ENCODE data around the gene FANCI.

DNA sequence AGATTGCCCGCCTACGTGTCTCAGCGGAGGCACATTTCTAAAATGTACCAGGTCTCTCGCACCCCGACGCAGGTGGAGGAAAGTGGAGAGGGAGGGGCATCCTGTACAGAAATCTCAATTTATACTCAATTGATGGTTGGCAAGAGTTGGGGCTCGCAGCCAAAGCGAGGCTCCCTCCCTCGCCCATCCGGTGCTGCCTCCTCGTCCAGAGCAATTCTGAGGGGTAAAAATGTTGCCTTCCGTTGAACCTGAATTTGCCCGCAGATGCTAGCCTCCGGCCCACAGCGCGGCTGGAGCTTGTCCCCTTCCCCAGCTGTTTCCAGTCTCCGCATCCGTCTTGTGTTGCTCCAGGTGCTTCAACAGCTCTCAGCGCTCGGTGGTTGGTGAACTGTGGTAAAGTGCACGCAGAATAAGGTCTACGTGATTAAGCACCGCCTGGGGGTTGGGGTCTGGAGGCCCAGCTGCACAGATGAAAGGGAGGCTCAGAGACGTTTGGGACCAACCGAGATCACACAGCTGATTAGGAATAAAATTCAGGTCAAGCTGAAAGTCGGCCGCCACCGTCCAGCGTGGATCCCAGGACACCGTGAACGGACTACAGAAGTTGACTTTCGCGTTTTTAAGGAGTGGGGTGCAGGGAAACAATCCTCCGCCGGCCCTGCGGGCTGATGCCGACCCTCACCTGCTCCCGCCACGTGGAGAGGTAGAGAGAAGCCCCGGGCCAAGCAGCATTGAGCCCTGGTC, 91.7 kb downstream of the FANCI start:
- TF ChIP-seq, protein P1, sequence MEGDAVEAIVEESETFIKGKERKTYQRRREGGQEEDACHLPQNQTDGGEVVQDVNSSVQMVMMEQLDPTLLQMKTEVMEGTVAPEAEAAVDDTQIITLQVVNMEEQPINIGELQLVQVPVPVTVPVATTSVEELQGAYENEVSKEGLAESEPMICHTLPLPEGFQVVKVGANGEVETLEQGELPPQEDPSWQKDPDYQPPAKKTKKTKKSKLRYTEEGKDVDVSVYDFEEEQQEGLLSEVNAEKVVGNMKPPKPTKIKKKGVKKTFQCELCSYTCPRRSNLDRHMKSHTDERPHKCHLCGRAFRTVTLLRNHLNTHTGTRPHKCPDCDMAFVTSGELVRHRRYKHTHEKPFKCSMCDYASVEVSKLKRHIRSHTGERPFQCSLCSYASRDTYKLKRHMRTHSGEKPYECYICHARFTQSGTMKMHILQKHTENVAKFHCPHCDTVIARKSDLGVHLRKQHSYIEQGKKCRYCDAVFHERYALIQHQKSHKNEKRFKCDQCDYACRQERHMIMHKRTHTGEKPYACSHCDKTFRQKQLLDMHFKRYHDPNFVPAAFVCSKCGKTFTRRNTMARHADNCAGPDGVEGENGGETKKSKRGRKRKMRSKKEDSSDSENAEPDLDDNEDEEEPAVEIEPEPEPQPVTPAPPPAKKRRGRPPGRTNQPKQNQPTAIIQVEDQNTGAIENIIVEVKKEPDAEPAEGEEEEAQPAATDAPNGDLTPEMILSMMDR (IDR thresholded peaks at IDR 0.05), result no peak
- TF ChIP-seq POLR2A (IDR thresholded peaks at IDR 0.05), result no peak
- TF ChIP-seq POLR2AphosphoS5 (IDR thresholded peaks at IDR 0.05), result no peak
- no peak for TF ChIP-seq EP300 (IDR thresholded peaks at IDR 0.05)
